HepG2 (cell line): ENCODE measurements around the gene STYXL2. TPM values are rescaled to one million over a fixed set of nuclear protein-coding genes. Genes with fewer than 3 reads are reported as not detected.
A peak's percentile ranks its signal among the peaks of the same experiment; 100 is the strongest.

Experiments
- ATAC-seq: fragments of 200-7000 bp; cut with Tn5 transposase; 3 replicates; pipeline ENCODE4 v1.9.1; 2020; ENCODE audit warnings: mild to moderate bottlenecking, moderate library complexity
- BruUV-seq: library from RNA; stranded (reverse); fragments of 400-500 nt; replicated peaks from 2 replicates; lab custom pipeline; 2021; lab: Mats Ljungman, UMichigan
- CTCF ChIA-PET: fragments of 300-600 bp; formaldehyde crosslinking; extraction: SDS; loops from one replicate; lab custom pipeline; 2021; ENCODE audit warnings: low total read pairs, inconsistent platforms, low intra/inter-chr PET ratio; lab: Yijun Ruan, JAX
- POLR2A ChIA-PET: fragments of 350-600 bp; sonication (Branson Sonifier 250); formaldehyde crosslinking; loops from one replicate; lab custom pipeline; 2020; ENCODE audit warnings: antibody characterized with exemption, inconsistent platforms; lab: Yijun Ruan, JAX
- DNase-seq: peaks from one replicate; pipeline ENCODE4 v3.0.0-alpha.2; 2015; ENCODE audit warnings: low spot score
- FAIRE-seq: peaks from 3 replicates; lab custom pipeline; 2011; peaks lifted over from hg19 to GRCh38; lab: Jason Lieb, UNC
- H2AFZ ChIP-seq: one replicate; pipeline ENCODE4 v1.6.1; 2011; ENCODE audit warnings: low read length, inconsistent platforms
- H3K27ac ChIP-seq: fragments of 300-600 bp; 3 replicates; pipeline ENCODE4 v1.8.0; 2011; ENCODE audit warnings: mixed run types, mild to moderate bottlenecking, mixed read lengths, low read length, inconsistent platforms; ENCODE audit not compliant: insufficient read depth; ENCODE audit errors: extremely low read length
- H3K27me3 ChIP-seq, 2 experiments: fragments of 200-600 bp in 1 of 2; 2 replicates in 1 of 2; 3 replicates in 1 of 2; pipeline versions ENCODE4 v1.6.0 to v1.8.0; 2011; ENCODE audit warnings: low read length in 2 of 2, mild to moderate bottlenecking in 2 of 2, moderate library complexity in 2 of 2, inconsistent platforms in 1 of 2; ENCODE audit not compliant: insufficient read depth in 2 of 2, control insufficient read depth in 1 of 2
- H3K36me3 ChIP-seq, 2 experiments: fragments of 200-600 bp in 1 of 2; replicated peaks in 1 of 2; 2 replicates in 1 of 2; 3 replicates in 1 of 2; pipeline versions ENCODE4 v1.5.1 to v1.8.0; 2011; ENCODE audit warnings: low read length in 2 of 2, inconsistent platforms in 1 of 2; ENCODE audit not compliant: insufficient read depth in 2 of 2, control insufficient read depth in 1 of 2
- H3K4me1 ChIP-seq: 2 replicates; pipeline ENCODE4 v1.5.1; 2012; ENCODE audit warnings: low read length, inconsistent platforms; ENCODE audit not compliant: insufficient read depth
- H3K4me2 ChIP-seq: 2 replicates; pipeline ENCODE4 v1.6.0; 2011; ENCODE audit warnings: low read depth, low read length, inconsistent platforms
- H3K4me3 ChIP-seq, 3 experiments: fragments of 200-600 bp in 1 of 3; sonication (generic), shearing (Covaris generic) in 1 of 3; replicated peaks in 1 of 3; 2 replicates each; pipeline ENCODE4 v1.5.1; 2011 to 2016; ENCODE audit warnings: low read length in 3 of 3, inconsistent platforms in 2 of 3, low read depth in 2 of 3, mild to moderate bottlenecking in 2 of 3, control low read depth in 1 of 3, mixed read lengths in 1 of 3; ENCODE audit not compliant: insufficient read depth in 1 of 3
- H3K79me2 ChIP-seq: one replicate; pipeline ENCODE4 v1.6.1; 2011; ENCODE audit warnings: low read length, inconsistent platforms; ENCODE audit not compliant: insufficient read depth
- H3K9ac ChIP-seq: 2 replicates; pipeline ENCODE4 v1.6.0; 2011; ENCODE audit warnings: mild to moderate bottlenecking, low read depth, low read length, inconsistent platforms; ENCODE audit not compliant: insufficient read depth
- H3K9me3 ChIP-seq: 2 replicates; pipeline ENCODE4 v1.5.1; 2012; ENCODE audit warnings: mild to moderate bottlenecking, low read length
- H4K20me1 ChIP-seq: 2 replicates; pipeline ENCODE4 v1.6.0; 2011; ENCODE audit warnings: inconsistent platforms, mild to moderate bottlenecking, low read length, moderate library complexity; ENCODE audit not compliant: insufficient read depth
- CHD2 ChIP-seq: IDR thresholded peaks from 2 replicates; pipeline ENCODE4 v1.6.1; 2011; ENCODE audit warnings: low read depth, low read length, improper control_type of control experiment
- CSRNP1 ChIP-seq: sonication (generic); formaldehyde crosslinking; IDR thresholded peaks from 2 replicates; pipeline ENCODE4 v1.8.1; 2023; ENCODE audit warnings: mild to moderate bottlenecking, missing genetic modification reagents
- FOXJ3 ChIP-seq: sonication (generic); formaldehyde crosslinking; IDR thresholded peaks from 2 replicates; pipeline ENCODE4 v1.4.0; 2020; ENCODE audit warnings: missing genetic modification reagents, mild to moderate bottlenecking, borderline replicate concordance
- HNF1B ChIP-seq: sonication (generic); formaldehyde crosslinking; IDR thresholded peaks from 2 replicates; pipeline ENCODE4 v1.5.1; 2020; ENCODE audit warnings: mild to moderate bottlenecking, moderate library complexity, missing genetic modification reagents
- IRF1 ChIP-seq: sonication (generic); formaldehyde crosslinking; IDR thresholded peaks from 2 replicates; pipeline ENCODE4 v1.4.0; 2020; ENCODE audit warnings: low read depth, mild to moderate bottlenecking, missing genetic modification reagents
- KDM3A ChIP-seq: IDR thresholded peaks from 2 replicates; pipeline ENCODE4 v1.6.1; 2018; ENCODE audit warnings: low read depth, missing compliant biosample characterization
- LRRFIP1 ChIP-seq: sonication (generic); formaldehyde crosslinking; conservative IDR thresholded peaks from 2 replicates; pipeline ENCODE4 v1.4.0; 2020; ENCODE audit warnings: missing genetic modification reagents
- NFE2L2 ChIP-seq: fragments of 150-350 bp; IDR thresholded peaks from 2 replicates; pipeline ENCODE4 v1.6.1; 2014; ENCODE audit warnings: low read length
- RAD21 ChIP-seq: fragments of 450-650 bp; formaldehyde crosslinking; IDR thresholded peaks from 2 replicates; pipeline ENCODE4 v1.5.0; 2020; ENCODE audit warnings: mild to moderate bottlenecking
- REL ChIP-seq: sonication (generic); formaldehyde crosslinking; conservative IDR thresholded peaks from 2 replicates; pipeline ENCODE4 v1.8.0; 2022; ENCODE audit warnings: mild to moderate bottlenecking, missing genetic modification reagents, moderate library complexity
- SATB2 ChIP-seq: sonication (generic); formaldehyde crosslinking; IDR thresholded peaks from 2 replicates; pipeline ENCODE4 v1.5.0; 2020; ENCODE audit warnings: missing genetic modification reagents
- SMC3 ChIP-seq: IDR thresholded peaks from 2 replicates; pipeline ENCODE4 v1.6.1; 2011; ENCODE audit warnings: low read length, improper control_type of control experiment
- TBX2 ChIP-seq: sonication (generic); formaldehyde crosslinking; IDR thresholded peaks from 2 replicates; pipeline ENCODE4 v1.5.0; 2020; ENCODE audit warnings: missing genetic modification reagents, mild to moderate bottlenecking, borderline replicate concordance
- XBP1 ChIP-seq: sonication (generic); formaldehyde crosslinking; IDR thresholded peaks from 2 replicates; pipeline ENCODE4 v1.5.0; 2020; ENCODE audit warnings: missing genetic modification reagents
- ZFP36L1 ChIP-seq: sonication (generic); formaldehyde crosslinking; IDR thresholded peaks from 2 replicates; pipeline ENCODE4 v1.8.0; 2022; ENCODE audit warnings: mild to moderate bottlenecking, missing genetic modification reagents, moderate library complexity
- ZNF235 ChIP-seq: sonication (generic); formaldehyde crosslinking; IDR thresholded peaks from 2 replicates; pipeline ENCODE4 v1.8.1; 2023; ENCODE audit warnings: mild to moderate bottlenecking, missing genetic modification reagents, borderline replicate concordance
- ZNF740 ChIP-seq: sonication (generic); formaldehyde crosslinking; IDR thresholded peaks from 2 replicates; pipeline ENCODE4 v1.4.0; 2020; ENCODE audit warnings: missing genetic modification reagents
- WGBS: methylation state at CpG from one replicate; pipeline ENCODE4 v1.1.6; 2017; ENCODE audit warnings: low lambda C conversion rate; 5-methylcytosine and 5-hydroxymethylcytosine counted together
- in situ Hi-C: cut with HindIII; loops from 2 replicates; pipeline ENCODE4 v1.10.0; 2017; ENCODE audit warnings: low pct_unique_long_range_greater_than_20kb; ENCODE audit not compliant: extremely low pct_ligation_motif_present
- intact Hi-C: fragments of 100-400 bp; cut with micrococcal nuclease; formaldehyde crosslinking; loops from one replicate; pipeline ENCODE4 v1.10.0; 2022; ENCODE audit not compliant: unreplicated experiment
- polyA plus RNA-seq, 8 experiments: library from polyadenylated mRNA; depleted of rRNA in 3 of 8; stranded (reverse) in 7 of 8; unstranded in 1 of 8; fragments of >200 nt; fragmentation: Illumina TruSeq in 4 of 8; extraction: Trizol in 4 of 8; gene quantifications; 2 replicates each; pipeline versions ENCODE4 v1.2.1 to v1.2.3, GENCODE V29; 2011 to 2016; ENCODE audit warnings: low read depth in 4 of 8, missing spikeins in 1 of 8, mixed read lengths in 1 of 8; ENCODE audit not compliant: insufficient read depth in 1 of 8
- total RNA-seq, 5 experiments: library from RNA; depleted of rRNA; stranded (reverse); fragments of >200 nt; fragmentation: Illumina TruSeq; extraction: Trizol; gene quantifications; 2 replicates each; pipeline ENCODE4 v1.2.3, GENCODE V29; 2016; ENCODE audit warnings: low read depth in 1 of 5

STYXL2 gene
- total and polyA plus RNA-seq, 2 of the 13 experiments (the other 11 are each of a cell fraction or from before 2014, with no cell fraction given): not detected

- peak overlapping the region; percentile 81 for H3K4me2 ChIP-seq
- CTCF ChIA-PET: interaction anchor here (0.6 to 5.6 kb wide), 2 partner anchors 148 to 152 kb away, joined by 3 to 75 read pairs; no protein-coding TSS in a partner anchor
- intact Hi-C loops: loop anchor here (1.0 to 5.0 kb wide), 2 partner anchors 149 to 272 kb away; no protein-coding TSS in a partner anchor
- POLR2A ChIA-PET: no interaction called here
- H3K27ac ChIP-seq: no peak overlapping the region
- H3K9me3 ChIP-seq: no peaks in the 10 kb centered on the region
- H3K4me1 ChIP-seq: 0 out of 2 replicates have a peak, but pooled peaks cover 12% of the 10 kb centered on the region
- in situ Hi-C loops: loop anchor here (5.0 kb wide), 1 partner anchor 147 kb away; no protein-coding TSS in a partner anchor
- H3K9ac ChIP-seq: no peak overlapping the region
- peaks cover 3 to 13% of the 10 kb centered on the region in 2 experiments; a peak in 3 of 5 replicates for H3K27me3 ChIP-seq
- no peaks in the 10 kb centered on the region for H3K79me2 ChIP-seq
- peak overlapping the region; percentile 71 for H2AFZ ChIP-seq
- peak overlapping the region in 2 of 3 experiments; percentile 12 to 51; a peak in 2 of 6 replicates for H3K4me3 ChIP-seq
- no peaks in the 10 kb centered on the region for H3K36me3 ChIP-seq
- no peaks in the 10 kb centered on the region for H4K20me1 ChIP-seq
- DNase-seq (peak; percentile 45), FAIRE-seq (peak; percentile 85), ATAC-seq (peak; percentile 58)
- no TSS peak for BruUV-seq
- WGBS: 18% methylated on average over 7 of the region's 17 CpGs
- TF ChIP-seq XBP1 (CRISPR knock-in tag): no peak
- no peak for TF ChIP-seq KDM3A (CRISPR knock-in tag)
- no peak for TF ChIP-seq IRF1
- no peak for TF ChIP-seq TBX2 (CRISPR knock-in tag)
- TF ChIP-seq SMC3: peak; percentile 84
- TF ChIP-seq ZNF235 (CRISPR knock-in tag): no peak
- TF ChIP-seq LRRFIP1 (CRISPR knock-in tag): no peak
- TF ChIP-seq RAD21 (CRISPR knock-in tag): peak; percentile 72
- TF ChIP-seq ZNF740 (CRISPR knock-in tag): no peak
- 0 out of 2 replicates have a peak, but pooled peaks have one; percentile 25 for TF ChIP-seq NFE2L2
- TF ChIP-seq ZFP36L1 (CRISPR knock-in tag): no peak
- no peak for TF ChIP-seq REL (CRISPR knock-in tag)
- 0 out of 2 replicates have a peak, but pooled peaks have one; percentile 23 for TF ChIP-seq FOXJ3
- no peak for TF ChIP-seq SATB2 (CRISPR knock-in tag)
- TF ChIP-seq CHD2: no peak
- no peak for TF ChIP-seq CSRNP1 (CRISPR knock-in tag)
- TF ChIP-seq HNF1B: 0 out of 2 replicates have a peak, but pooled peaks have one; percentile 28
These were observed 34.6 kb upstream of the STYXL2 start for GRCh38 chr1:167059045-167059808.
